ENCODE results near the gene SMG6.
"Not testable (repeated sequence)": the region's sequence is repeated elsewhere in the genome, so short reads cannot be mapped to it uniquely, and the experiment has no call there.

The SMG6 gene

DNA sequence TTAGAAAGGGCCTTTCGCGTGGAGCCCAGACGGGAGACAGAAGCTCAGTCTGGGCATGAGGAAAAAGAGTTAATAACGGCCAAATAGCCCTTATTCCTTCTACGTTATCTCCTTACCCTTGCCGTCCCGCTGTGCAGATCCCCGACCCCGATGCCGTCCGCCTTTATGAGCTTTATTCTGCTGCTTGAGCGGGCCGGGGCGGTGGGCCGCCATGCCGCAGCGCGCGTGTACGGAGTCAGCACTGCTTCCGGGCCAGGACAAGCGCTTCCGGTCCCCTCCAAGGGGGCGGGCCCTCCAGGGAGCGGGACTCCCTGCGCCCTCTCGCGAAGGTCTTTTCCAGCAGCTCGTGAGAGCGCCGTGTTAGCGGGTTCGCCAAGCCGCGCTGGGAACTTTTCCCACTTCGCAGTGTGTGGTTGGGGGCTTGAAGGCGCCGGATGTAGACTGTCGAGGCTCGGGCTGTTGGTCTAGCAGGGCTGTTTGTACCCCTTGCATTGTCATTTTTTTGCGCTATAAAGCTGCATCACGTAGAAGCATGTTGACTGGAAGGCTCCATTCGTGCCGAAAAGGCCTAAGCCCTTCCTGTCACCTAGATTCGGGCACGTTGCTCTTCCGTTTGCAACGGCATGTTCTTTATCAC, 32.7 kb upstream of the SMG6 start, which contains the start of gene TSR1:
TSR1 (minus strand) TSS at position 243 of the 637 bp plus-strand sequence; CDS start at position 213, 30 bp downstream.
- Histone ChIP-seq H3K4me1 (ENCODE audit: control insufficient read depth, insufficient read depth, low read length) (peaks cover 21% of the 10 kb centered on the region), H3K36me3 (ENCODE audit: control insufficient read depth, insufficient read depth, low read length) (peaks cover 44% of the 10 kb centered on the region), H3K9me3 (ENCODE audit: control insufficient read depth, insufficient read depth, low read length) (no peaks in the 10 kb centered on the region), H3K27ac (ENCODE audit: low read depth, low read length) (peak within 1 kb of the TSS; percentile 93), H3K9ac (ENCODE audit: low read depth, low read length) (peak within 1 kb of the TSS; percentile 95), H3K27me3 (ENCODE audit: control insufficient read depth, insufficient read depth, low read length) (no peaks in the 10 kb centered on the region), H3K4me3 (ENCODE audit: low read depth, low read length) (peak within 1 kb of the TSS; percentile 96)

DNA sequence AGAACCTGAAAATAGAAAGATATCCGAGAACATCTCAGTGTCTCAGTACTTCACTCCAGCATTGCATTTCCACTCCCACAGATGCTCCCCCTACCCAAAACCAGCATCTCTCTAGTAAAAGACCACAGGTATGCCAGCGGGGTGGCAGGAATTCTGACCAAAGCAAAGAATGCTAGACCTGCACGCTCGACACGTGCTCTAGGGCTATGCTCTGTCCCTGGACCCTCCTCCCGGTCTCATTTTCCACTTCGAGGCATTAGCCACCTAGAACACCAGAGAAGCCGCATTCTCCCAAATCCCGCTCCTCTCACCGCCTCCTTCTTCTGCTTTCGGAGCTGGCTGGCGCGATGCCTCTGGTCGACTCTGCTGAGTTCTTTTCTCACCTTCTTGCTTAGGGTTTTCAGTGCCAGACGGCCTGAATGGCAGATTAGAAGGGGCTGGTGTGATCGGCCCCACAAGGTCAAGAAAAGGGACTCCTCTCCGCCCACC, 32.2 kb upstream of the SMG6 start:
- Histone ChIP-seq H3K9me3 (ENCODE audit: control insufficient read depth, insufficient read depth, low read length) (no peaks in the 10 kb centered on the region), H3K9ac (ENCODE audit: low read depth, low read length) (peak overlapping the region; percentile 95), H3K27ac (ENCODE audit: low read depth, low read length) (peak overlapping the region; percentile 93), H3K27me3 (ENCODE audit: control insufficient read depth, insufficient read depth, low read length) (no peaks in the 10 kb centered on the region), H3K36me3 (ENCODE audit: control insufficient read depth, insufficient read depth, low read length) (peaks cover 47% of the 10 kb centered on the region), H3K4me3 (ENCODE audit: low read depth, low read length) (peak overlapping the region; percentile 96), H3K4me1 (ENCODE audit: control insufficient read depth, insufficient read depth, low read length) (peaks cover 21% of the 10 kb centered on the region)

DNA sequence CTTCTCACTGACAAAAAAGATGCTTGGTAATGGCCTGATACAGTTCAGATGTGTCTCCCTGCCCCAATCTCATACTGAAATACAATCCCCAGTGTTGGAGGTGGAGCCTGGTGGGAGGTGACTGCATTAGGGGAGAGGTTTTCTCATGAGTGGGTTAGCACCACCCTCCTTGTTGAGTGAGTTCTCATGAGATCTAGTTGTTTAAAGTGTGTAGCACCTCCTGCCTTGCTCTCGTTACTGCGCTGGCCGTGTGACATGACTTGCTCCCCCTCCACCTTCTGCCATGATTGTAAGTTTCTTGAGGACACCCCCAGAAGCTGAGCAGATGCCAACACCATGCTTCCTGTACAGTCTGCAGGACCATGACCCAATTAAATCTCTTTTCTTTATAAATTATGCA, 27.7 kb upstream of the SMG6 start:
- Histone ChIP-seq H3K4me3 (ENCODE audit: low read depth, low read length) (no peak overlapping the region), H3K9ac (ENCODE audit: low read depth, low read length) (no peak overlapping the region), H3K4me1 (ENCODE audit: control insufficient read depth, insufficient read depth, low read length) (peaks cover 17% of the 10 kb centered on the region), H3K9me3 (ENCODE audit: control insufficient read depth, insufficient read depth, low read length) (no peaks in the 10 kb centered on the region), H3K27ac (ENCODE audit: low read depth, low read length) (no peak overlapping the region), H3K36me3 (ENCODE audit: control insufficient read depth, insufficient read depth, low read length) (peaks cover 84% of the 10 kb centered on the region), H3K27me3 (ENCODE audit: control insufficient read depth, insufficient read depth, low read length) (no peaks in the 10 kb centered on the region)

DNA sequence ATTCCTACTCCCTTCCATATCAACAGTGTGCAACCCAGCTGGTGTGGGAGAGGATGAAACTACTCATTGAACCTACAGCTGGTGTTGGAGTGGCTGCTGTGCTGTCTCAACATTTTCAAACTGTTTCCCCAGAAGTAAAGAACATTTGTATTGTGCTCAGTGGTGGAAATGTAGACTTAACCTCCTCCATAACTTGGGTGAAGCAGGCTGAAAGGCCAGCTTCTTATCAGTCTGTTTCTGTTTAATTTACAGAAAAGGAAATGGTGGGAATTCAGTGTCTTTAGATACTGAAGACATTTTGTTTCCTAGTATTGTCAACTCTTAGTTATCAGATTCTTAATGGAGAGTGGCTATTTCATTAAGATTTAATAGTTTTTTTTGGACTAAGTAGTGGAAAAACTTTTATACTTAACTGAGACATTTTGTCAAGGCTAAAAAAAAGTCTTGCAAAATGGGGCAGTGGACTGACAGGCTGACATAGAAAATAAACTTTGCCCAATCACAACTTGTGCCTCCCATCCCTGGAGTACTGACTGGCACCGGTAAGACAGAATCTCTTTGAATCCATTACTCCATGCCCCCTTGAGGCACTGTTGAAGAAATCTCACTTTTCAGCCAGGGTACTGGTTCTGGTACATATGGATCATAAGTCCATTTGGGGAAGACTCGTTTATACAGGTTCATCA, 20.2 kb upstream of the SMG6 start:
- Histone ChIP-seq H3K9me3 (ENCODE audit: control insufficient read depth, insufficient read depth, low read length) (no peaks in the 10 kb centered on the region), H3K36me3 (ENCODE audit: control insufficient read depth, insufficient read depth, low read length) (peaks cover 58% of the 10 kb centered on the region), H3K27me3 (ENCODE audit: control insufficient read depth, insufficient read depth, low read length) (no peaks in the 10 kb centered on the region), H3K4me3 (ENCODE audit: low read depth, low read length) (no peak overlapping the region), H3K4me1 (ENCODE audit: control insufficient read depth, insufficient read depth, low read length) (no peaks in the 10 kb centered on the region), H3K27ac (ENCODE audit: low read depth, low read length) (no peak overlapping the region), H3K9ac (ENCODE audit: low read depth, low read length) (no peak overlapping the region)

DNA sequence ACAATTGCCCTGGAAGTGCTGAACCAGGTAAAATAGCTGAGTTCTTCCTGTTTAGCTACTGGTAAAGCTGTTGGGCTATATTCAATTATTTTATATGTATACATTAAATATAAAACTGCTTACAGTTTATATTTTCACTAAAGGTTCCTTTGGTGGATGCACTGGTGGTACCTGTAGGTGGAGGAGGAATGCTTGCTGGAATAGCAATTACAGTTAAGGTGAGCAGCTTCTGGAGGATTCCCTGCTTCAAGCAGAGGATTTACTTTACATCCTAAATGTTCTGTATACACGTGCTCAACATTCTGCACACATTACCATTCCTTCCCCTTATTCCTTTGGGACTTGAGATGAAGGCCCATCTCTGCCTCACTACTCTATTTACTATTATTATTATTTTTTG, 17.8 kb upstream of the SMG6 start:
- no peaks in the 10 kb centered on the region for H3K27me3 ChIP-seq (ENCODE audit: control insufficient read depth, insufficient read depth, low read length)
- no peaks in the 10 kb centered on the region for H3K9me3 ChIP-seq (ENCODE audit: control insufficient read depth, insufficient read depth, low read length)
- no peak overlapping the region for H3K27ac ChIP-seq (ENCODE audit: low read depth, low read length)
- peaks cover 41% of the 10 kb centered on the region for H3K36me3 ChIP-seq (ENCODE audit: control insufficient read depth, insufficient read depth, low read length)
- H3K4me1 ChIP-seq (ENCODE audit: control insufficient read depth, insufficient read depth, low read length) = no peaks in the 10 kb centered on the region
- H3K9ac ChIP-seq (ENCODE audit: low read depth, low read length) = no peak overlapping the region
- no peak overlapping the region for H3K4me3 ChIP-seq (ENCODE audit: low read depth, low read length)

DNA sequence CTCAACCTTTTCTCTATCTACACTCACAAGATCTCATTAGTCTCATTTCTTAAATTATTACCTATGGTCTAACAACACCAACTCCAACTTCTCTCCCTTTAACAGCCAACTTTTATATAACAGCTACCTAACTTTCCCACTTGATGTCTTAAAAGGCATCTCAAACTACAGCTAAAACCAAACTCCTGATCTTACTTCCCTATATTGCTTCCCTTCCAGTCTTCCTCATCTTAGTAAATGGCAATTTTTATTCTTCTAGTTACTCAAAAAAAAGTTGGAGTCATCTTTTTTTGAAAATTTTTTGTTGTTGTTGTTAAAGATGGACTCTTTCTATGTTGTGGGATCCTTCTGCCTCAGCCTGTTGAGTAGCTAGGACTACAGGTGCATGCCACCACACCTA, 15.5 kb upstream of the SMG6 start:
- H3K9ac ChIP-seq (ENCODE audit: low read depth, low read length) = no peak overlapping the region
- peaks cover 19% of the 10 kb centered on the region for H3K36me3 ChIP-seq (ENCODE audit: control insufficient read depth, insufficient read depth, low read length)
- no peak overlapping the region for H3K27ac ChIP-seq (ENCODE audit: low read depth, low read length)
- H3K9me3 ChIP-seq (ENCODE audit: control insufficient read depth, insufficient read depth, low read length) = no peaks in the 10 kb centered on the region
- no peaks in the 10 kb centered on the region for H3K4me1 ChIP-seq (ENCODE audit: control insufficient read depth, insufficient read depth, low read length)
- H3K4me3 ChIP-seq (ENCODE audit: low read depth, low read length) = no peak overlapping the region
- H3K27me3 ChIP-seq (ENCODE audit: control insufficient read depth, insufficient read depth, low read length) = no peaks in the 10 kb centered on the region

DNA sequence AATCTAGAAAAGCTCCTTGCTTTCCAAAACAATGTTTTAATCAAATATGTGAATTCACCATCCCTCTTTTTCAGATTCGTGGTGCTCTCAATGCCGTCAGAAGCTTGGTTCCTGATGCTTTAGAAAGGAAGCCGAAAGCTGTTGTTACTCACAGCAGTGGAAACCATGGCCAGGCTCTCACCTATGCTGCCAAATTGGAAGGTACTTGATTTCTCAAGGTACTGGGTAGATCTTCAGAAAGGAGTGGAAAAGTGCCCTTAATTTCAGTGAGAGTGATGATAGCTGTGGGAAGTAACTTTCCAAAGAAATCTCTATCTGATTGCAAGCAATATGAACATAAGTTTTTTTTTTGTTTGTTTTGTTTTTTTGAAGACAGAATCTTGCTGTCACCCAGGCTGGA, 14.2 kb upstream of the SMG6 start:
- Histone ChIP-seq H3K4me1 (ENCODE audit: control insufficient read depth, insufficient read depth, low read length) (no peaks in the 10 kb centered on the region), H3K27me3 (ENCODE audit: control insufficient read depth, insufficient read depth, low read length) (no peaks in the 10 kb centered on the region), H3K9me3 (ENCODE audit: control insufficient read depth, insufficient read depth, low read length) (no peaks in the 10 kb centered on the region), H3K27ac (ENCODE audit: low read depth, low read length) (no peak overlapping the region), H3K36me3 (ENCODE audit: control insufficient read depth, insufficient read depth, low read length) (peaks cover 6% of the 10 kb centered on the region), H3K9ac (ENCODE audit: low read depth, low read length) (no peak overlapping the region), H3K4me3 (ENCODE audit: low read depth, low read length) (no peak overlapping the region)

DNA sequence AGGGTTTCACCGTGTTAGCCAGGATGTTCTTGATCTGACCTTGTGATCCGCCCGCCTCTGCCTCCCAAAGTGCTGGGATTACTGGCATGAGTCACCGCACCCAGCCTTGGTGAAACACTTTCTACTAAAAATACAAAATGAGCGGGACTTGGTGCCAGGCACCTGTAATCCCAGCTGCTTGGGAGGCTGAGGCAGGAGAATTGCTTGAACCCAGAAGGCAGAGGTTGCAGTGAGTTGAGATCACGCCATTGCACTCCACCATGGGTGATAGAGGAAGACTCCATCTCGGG, 13.3 kb upstream of the SMG6 start:
- not testable (repeated sequence) for H3K27me3 ChIP-seq (ENCODE audit: control insufficient read depth, insufficient read depth, low read length)

DNA sequence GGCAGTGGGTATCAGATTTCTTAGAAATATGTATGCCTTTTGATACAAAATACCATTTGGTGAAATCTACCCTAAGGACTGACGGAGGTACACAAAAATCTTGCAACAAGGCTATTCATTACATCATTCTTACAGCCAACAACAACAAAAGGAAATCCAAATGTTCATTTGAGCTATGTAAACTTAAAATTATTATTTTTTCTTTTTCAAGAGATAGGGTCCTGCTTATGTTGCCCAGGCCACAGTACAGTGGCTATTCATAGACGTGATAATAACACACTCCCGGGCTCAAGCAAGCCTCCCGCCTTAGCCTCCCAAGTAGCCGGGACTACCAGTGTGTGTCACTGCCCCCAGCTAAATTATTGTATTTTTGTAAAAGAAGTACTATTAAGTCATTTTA, 9.2 kb upstream of the SMG6 start:
- no peaks in the 10 kb centered on the region for H3K9me3 ChIP-seq (ENCODE audit: control insufficient read depth, insufficient read depth, low read length)
- no peaks in the 10 kb centered on the region for H3K4me1 ChIP-seq (ENCODE audit: control insufficient read depth, insufficient read depth, low read length)
- H3K36me3 ChIP-seq (ENCODE audit: control insufficient read depth, insufficient read depth, low read length) = no peaks in the 10 kb centered on the region
- no peak overlapping the region for H3K4me3 ChIP-seq (ENCODE audit: low read depth, low read length)
- H3K9ac ChIP-seq (ENCODE audit: low read depth, low read length) = no peak overlapping the region
- H3K27ac ChIP-seq (ENCODE audit: low read depth, low read length) = no peak overlapping the region
- H3K27me3 ChIP-seq (ENCODE audit: control insufficient read depth, insufficient read depth, low read length) = no peaks in the 10 kb centered on the region

More for the DNA sequence above, 13.3 kb upstream of the SMG6 start:
- not testable (repeated sequence) for H3K9ac ChIP-seq (ENCODE audit: low read depth, low read length); H3K9me3 ChIP-seq (ENCODE audit: control insufficient read depth, insufficient read depth, low read length); H3K4me1 ChIP-seq (ENCODE audit: control insufficient read depth, insufficient read depth, low read length); H3K27ac ChIP-seq (ENCODE audit: low read depth, low read length); H3K4me3 ChIP-seq (ENCODE audit: low read depth, low read length); H3K36me3 ChIP-seq (ENCODE audit: control insufficient read depth, insufficient read depth, low read length)

DNA sequence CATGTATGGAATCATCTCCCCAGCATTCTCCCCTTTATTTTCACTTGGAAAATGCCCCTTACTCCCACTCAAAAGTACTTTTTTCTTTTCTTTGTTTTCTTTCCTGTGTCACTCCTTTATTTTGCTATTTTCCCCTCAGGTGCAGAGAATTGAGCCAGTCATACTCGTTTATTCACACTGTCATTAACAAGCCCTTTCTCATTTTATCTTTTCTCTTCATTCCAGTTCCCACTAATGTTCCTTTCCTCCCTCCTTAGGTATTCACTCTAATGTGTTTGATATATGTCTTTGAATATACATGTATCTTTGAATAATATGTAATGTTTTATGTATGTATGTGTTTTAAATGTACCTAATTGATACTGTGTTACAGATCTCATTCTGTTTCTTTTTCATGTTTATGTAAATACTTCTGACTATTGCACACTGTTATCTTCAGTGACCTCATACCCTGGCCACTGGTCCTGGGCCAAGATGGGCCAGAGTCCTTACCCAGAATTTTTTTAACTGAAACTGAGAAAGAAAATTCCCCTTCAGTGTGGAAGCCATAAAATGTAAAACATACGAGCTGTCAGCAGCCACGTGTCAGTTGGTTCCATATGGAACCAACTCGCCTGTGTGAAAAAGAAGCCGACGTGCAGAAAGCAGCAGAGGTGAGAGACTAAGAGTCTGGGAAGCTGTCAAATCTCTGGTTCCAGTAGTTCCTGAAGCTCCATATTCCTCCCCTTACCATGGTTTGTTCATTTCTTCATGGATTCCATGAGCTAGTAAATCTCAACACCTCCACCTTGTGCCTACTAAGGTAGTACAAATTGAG, 6.0 kb upstream of the SMG6 start:
- Histone ChIP-seq H3K4me1 (ENCODE audit: control insufficient read depth, insufficient read depth, low read length) (no peaks in the 10 kb centered on the region), H3K27me3 (ENCODE audit: control insufficient read depth, insufficient read depth, low read length) (no peaks in the 10 kb centered on the region), H3K4me3 (ENCODE audit: low read depth, low read length) (no peak overlapping the region), H3K9me3 (ENCODE audit: control insufficient read depth, insufficient read depth, low read length) (no peaks in the 10 kb centered on the region), H3K36me3 (ENCODE audit: control insufficient read depth, insufficient read depth, low read length) (no peaks in the 10 kb centered on the region), H3K9ac (ENCODE audit: low read depth, low read length) (no peak overlapping the region), H3K27ac (ENCODE audit: low read depth, low read length) (no peak overlapping the region)

DNA sequence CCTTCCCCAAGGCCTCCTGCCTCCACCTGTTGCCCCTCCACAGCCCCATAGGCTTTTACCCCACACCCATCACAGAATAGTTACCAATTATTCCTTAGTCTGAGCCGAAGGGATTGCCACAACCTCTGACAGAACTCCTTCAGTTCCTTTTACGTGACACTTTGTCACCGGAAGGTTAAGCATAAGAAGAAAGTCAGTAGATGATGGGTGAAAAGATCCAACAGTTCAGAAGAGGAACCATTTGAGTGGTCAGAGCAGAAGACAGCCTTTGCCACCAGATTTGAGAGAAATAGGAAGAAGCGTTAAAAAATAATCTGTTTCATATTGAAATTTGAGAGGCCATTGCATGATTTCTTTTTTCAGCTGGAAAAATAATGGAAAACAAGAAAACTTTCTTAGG, 1.3 kb upstream of the SMG6 start:
- no peaks in the 10 kb centered on the region for H3K27me3 ChIP-seq (ENCODE audit: control insufficient read depth, insufficient read depth, low read length)
- H3K36me3 ChIP-seq (ENCODE audit: control insufficient read depth, insufficient read depth, low read length) = peaks cover 8% of the 10 kb centered on the region
- 0 out of 2 replicates have a peak, but pooled peaks cover 2% of the 10 kb centered on the region for H3K4me1 ChIP-seq (ENCODE audit: control insufficient read depth, insufficient read depth, low read length)
- H3K27ac ChIP-seq (ENCODE audit: low read depth, low read length) = no peak overlapping the region
- no peaks in the 10 kb centered on the region for H3K9me3 ChIP-seq (ENCODE audit: control insufficient read depth, insufficient read depth, low read length)
- H3K4me3 ChIP-seq (ENCODE audit: low read depth, low read length) = no peak overlapping the region
- no peak overlapping the region for H3K9ac ChIP-seq (ENCODE audit: low read depth, low read length)

All from HUES48 (cell line).